Right kidney (tissue), 1 donor: ENCODE results near the gene NR2E1.

Source experiments
- DNase-seq: peaks from one replicate; pipeline ENCODE4 v3.0.0-alpha.2; 2016

The NR2E1 gene

DNA sequence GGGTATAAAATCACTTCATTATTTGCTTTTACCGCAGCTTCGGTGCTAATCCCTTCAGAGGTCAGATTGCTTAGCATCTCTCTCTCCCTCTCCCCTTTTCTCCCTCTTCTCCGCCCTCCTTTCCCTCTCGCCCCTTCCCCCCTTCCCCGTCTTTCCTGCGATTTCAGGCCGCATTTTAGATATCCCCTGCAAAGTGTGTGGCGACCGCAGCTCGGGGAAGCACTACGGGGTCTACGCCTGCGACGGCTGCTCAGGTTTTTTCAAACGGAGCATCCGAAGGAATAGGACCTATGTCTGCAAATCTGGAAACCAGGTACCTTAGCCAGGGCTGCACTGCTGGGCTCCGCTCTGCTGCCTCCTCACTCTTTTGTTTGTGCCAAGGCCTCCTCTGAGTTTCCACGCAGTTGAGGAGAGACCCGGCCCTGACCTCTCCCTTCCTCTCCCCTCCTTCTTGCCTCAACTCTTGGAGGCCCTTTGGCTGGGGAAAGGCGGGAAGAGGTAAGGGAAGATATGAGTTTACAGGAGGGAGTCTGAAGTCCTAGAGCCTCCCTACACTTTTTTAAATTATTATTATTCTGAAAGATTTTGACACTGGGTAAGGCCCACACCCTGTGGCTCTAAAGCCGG is 5.6 kb downstream of the NR2E1 start:
- peak; percentile 17 for DNase-seq

DNA sequence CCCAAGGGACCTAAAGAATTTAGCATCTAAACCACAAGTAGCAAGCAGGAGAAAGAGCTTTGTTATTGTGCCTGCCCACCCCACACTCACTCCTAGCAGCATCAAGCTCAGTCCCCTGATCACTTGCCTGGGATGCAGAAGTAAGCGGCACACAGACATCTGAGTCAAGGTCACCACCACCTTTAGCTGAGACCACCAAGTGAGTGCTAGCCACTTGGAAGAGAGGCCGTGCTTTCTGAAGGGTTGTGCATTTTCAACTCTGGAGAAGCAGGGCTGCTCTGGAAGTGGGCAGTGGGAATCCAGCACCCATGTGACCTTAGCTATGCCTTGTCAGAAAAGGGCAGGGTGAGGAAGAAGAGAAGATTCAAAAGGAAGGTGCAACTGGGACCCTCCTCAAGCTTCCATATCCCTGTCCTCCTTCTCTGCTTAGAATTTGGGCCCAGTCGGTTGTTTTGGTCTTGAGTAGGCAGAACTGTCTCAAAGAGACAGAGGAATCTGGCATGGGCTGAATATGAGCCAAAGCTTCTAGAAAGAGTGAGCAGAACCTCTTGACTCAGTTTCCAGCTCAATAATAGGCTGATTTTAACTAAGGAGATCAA is 6.2 kb downstream of the NR2E1 start:
- DNase-seq: no peak

DNA sequence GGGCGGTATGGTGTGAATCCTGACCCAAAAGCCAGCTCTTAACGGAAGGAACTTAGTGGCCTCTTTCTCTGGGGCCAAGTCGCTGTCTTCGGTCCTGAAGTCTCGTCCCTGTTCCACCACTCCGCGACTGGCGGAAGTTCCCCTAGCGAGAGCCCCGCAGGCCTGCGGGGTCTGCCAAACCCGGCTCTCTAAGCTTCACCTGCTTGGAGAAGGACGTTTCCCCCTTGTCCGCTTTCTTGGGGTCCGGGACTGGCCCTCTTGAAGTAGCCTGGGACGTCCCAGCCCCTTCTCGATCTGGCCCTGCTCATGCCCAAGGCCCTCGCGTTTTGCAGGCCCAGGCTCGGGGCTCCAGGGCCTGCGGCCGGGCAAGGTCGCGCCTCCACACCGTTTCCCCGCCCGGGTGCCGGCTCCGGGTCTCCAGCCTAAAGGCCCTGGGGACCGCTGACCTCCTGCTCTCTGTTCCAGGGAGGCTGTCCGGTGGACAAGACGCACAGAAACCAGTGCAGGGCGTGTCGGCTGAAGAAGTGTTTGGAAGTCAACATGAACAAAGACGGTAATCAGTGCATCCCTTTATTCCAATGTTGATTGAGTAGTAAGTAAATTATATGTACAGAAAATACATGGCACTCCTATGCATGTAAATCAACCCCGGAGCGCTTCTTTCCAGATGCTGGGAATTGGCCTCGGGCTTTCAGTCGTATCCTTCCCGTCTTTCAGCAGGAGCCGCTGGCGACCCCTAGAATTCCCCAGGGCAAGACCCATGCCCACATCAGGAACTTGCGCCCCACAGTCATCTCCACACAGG is 8.8 kb downstream of the NR2E1 start:
- peak; percentile 65 for DNase-seq

- peak; percentile 28 for DNase-seq
Measured at GRCh38 chr6:108175176-108175591, 9.4 kb downstream of the NR2E1 start.

DNA sequence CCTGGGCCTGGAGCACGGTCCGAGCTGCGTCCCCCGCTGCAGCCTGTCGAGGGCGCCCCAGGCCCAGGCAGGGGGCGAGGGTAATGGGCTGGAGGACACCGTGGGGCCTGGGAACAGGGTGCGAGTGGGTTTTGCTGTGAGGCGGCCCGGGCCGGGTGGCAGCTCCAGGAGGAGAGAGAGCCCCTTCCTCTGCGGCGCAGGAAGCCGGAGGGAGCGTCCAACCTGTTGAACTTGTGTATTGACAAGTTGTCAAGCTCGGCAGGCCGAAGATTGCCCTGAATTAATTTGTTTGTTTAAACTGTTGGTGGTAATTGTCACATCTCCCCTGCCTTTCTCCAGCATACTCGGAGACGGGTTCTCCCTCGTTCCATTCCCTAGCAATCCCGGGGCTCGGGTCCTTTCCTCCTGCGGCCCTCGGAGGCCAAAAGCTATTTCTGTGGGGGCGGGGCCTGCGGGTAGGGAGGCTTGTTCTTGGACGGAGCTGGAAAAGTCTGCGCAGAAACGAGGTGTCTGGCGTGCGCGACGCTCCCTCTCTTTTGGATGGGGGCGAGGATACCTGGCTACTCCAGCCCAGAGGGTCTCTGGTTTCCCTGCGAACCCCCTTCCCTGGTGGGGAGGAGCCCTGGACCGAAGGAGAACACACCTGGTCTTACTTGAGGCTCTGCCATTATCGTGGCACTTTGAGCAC is 9.9 kb downstream of the NR2E1 start:
- peak; percentile 34 for DNase-seq

DNA sequence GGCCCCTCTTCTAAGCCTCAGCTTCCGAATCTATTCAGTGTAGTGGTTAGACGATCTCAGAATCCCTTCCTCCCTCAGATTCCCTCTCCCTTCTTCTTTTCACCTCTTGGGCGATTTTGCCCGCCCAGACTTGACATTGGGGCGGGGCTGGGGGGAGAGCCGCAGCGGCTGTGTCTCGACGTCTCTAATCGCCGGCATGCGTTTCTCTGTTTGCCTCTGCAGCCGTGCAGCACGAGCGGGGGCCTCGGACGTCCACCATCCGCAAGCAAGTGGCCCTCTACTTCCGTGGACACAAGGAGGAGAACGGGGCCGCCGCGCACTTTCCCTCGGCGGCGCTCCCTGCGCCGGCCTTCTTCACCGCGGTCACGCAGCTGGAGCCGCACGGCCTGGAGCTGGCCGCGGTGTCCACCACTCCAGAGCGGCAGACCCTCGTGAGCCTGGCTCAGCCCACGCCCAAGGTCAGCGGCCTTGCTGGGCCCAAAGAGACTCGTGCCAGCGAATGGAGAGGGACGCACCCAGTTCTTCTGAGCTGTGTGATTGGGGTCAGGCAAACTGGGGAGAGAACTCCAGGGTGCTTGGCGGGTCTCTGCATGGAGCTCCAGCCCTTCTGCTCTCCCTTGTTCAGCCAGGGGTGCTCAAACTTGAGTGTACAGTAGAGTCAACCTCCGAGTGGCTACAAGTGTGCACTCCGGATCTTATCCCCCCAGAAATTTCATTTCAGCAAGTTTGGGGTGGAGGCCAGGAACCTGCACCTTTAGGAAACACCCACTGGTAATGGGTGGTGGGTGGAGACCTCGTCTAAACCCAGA is 10.7 kb downstream of the NR2E1 start:
- DNase-seq: peak; percentile 39

DNA sequence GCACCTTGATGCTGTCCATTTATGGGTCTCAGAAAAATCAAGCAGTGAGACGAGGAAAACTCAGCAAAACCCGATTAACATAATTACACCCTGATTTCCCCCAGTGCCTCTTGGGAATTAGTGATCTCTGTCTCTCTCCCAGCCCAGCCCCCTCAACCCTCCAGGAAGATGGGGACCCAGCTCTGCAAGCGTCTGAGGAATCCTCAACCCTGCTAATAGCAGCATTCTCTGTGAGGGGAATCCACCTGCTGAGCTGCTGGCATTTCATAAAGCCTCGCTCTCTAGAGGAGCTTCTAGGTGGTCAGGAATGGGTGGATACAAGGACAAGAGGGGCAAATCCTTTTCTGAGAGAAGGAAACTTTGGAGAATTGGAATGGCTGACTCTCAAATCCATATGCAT is 13.9 kb downstream of the NR2E1 start:
- no peak for DNase-seq

GRCh38 chr6:108180266-108180665 is 14.4 kb downstream of the NR2E1 start:
- DNase-seq: no peak

DNA sequence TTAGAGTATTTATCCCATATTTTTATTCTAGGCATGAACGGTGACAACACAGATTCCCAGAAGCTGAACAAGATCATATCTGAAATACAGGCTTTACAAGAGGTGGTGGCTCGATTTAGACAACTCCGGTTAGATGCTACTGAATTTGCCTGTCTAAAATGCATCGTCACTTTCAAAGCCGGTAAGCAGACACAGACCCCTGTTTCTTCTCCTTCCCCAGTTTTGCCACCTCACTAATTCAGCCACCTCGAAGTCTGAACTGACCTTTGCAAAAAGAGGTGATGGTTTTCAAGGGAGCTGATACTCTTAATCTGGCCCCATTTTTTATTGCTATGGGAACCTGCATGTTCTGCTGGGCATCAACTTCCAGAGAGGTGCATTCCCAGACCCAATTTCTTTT is 15.0 kb downstream of the NR2E1 start:
- no peak for DNase-seq

GRCh38 chr6:108186226-108186625 is 20.4 kb downstream of the NR2E1 start:
- no peak for DNase-seq

- no peak for DNase-seq
Measured at GRCh38 chr6:108187519-108187918, 21.7 kb downstream of the NR2E1 start.

DNA sequence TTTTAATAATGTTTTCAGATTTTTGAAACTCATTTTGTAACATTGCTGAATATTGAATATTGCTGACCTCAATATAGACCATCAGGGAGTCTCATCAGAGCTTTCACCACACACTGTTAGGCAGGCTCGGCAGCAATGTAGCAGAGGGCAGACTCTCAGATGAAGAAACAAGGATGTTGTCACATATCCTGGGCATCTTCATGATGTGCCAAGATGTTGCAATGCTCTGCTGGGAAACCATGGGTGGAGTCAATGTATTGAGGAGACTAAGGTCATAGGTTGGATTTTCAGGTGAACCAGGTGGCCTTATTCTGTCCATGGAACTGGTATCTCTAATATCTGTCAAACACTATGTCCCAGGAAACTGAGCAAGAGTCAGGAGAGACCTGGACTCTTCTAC is 27.3 kb downstream of the NR2E1 start:
- no peak for DNase-seq

DNA sequence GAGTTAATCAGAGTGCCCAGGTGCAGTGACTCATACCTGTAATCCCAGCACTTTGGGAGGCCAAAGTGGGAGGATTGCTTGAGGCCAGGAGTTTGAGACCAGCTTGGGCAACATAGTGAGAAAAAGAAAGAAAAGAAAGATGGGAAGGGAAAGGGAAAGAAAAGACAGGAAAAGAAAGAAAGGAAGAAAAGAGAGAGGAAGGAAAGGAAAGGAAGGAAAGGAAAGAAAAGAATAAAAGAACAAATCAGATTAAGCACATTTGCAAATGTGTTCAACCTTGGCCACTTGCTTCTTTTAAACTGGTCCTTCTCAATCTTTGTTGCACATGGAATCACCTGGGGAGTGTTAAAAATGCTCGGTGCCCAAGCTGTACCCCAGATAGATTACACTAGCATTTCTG is 28.0 kb downstream of the NR2E1 start:
- DNase-seq: no peak

DNA sequence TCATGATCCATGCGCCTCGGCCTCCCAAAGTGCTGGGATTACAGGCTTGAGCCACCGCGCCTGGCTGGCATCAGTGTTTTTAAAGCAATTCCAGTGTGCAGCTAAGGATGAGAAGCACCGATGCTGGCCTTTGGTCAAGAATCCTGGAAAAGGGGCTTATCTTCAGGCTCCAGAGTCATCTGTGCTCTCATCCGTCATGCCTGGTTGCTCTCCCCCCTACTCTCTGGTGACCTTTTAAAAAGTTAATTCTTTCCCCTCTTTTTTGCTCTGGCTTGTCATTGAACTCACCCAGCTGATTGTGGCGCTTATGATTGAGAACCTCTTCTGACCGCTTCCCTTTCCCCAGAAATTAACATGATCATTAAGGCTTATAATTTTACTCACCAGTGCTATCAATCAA is 28.7 kb downstream of the NR2E1 start:
- no peak for DNase-seq

GRCh38 chr6:108195209-108195608 is 29.4 kb downstream of the NR2E1 start:
- no peak for DNase-seq

- DNase-seq: no peak
Measured at GRCh38 chr6:108198761-108199498, 33.1 kb downstream of the NR2E1 start.

DNA sequence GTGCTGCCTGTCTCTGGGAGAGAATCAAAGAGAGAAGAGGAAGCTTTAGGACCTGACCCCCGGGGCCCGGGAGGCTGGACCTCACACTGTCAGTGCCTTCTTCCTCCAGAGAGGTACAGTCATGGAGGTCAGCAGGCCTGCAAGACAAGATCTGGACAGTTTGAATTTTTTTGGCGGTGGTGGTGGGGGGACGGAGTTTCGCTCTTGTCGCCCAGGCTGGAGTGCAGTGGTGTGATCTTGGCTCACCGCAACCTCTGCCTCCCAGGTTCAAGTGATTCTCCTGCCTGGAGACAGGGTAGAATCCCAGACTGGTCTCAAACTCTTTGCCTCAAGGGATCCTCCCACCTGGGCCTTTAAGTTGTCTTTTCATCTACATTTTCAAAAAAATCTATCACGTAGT is 34.4 kb downstream of the NR2E1 start:
- DNase-seq: no peak

DNA sequence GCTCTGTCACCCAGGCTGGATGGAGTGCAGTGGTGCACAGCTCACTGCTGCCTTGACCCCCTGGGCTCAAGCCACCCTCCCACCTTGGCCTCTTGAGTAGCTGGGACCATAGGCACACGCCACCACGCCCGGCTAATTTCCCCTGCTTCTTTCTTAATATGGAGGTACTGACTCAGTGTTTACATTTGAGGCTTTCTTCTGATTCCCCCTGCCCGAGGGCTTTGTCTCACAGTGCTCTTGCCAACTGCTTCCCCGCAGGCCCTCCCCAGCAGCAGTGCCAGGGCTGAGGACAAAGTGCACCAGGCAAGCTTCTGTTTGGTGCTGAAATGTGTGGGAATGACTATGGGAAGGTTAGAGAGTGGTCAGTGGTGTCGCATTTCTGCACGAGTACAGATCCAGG is 34.8 kb downstream of the NR2E1 start:
- DNase-seq: no peak

GRCh38 chr6:108203189-108204112 is 37.6 kb downstream of the NR2E1 start:
- DNase-seq: no peak

- no peak for DNase-seq
Measured at GRCh38 chr6:108207013-108207412, 41.2 kb downstream of the NR2E1 start.
